NB4 (cell line): ENCODE data around the gene TUBB4B.

ENCODE experiments used
- DNase-seq: peaks from one replicate; pipeline ENCODE4 v3.0.0; 2010; ENCODE audit warnings: low read depth
- H3K4me3 ChIP-seq: one replicate; pipeline ENCODE4 v1.5.1; 2011; ENCODE audit warnings: mild to moderate bottlenecking, low read depth, low read length, moderate library complexity
- MYC ChIP-seq: IDR thresholded peaks from 2 replicates; pipeline ENCODE4 v1.6.1; 2011; ENCODE audit warnings: low read depth, low read length
- POLR2A ChIP-seq: IDR thresholded peaks from 2 replicates; pipeline ENCODE4 v1.6.1; 2011; ENCODE audit warnings: mild to moderate bottlenecking; ENCODE audit not compliant: insufficient read length; ENCODE audit errors: extremely low read depth
- TF ChIP-seq, protein P1 (sequence below): IDR thresholded peaks from 2 replicates; pipeline ENCODE4 v1.6.1; 2011; ENCODE audit warnings: low read depth, low read length
- TF ChIP-seq, protein P2 (sequence below): IDR thresholded peaks from one replicate; pipeline ENCODE4 v1.5.1; 2012; ENCODE audit warnings: low read depth, low read length

Gene TUBB4B

DNA sequence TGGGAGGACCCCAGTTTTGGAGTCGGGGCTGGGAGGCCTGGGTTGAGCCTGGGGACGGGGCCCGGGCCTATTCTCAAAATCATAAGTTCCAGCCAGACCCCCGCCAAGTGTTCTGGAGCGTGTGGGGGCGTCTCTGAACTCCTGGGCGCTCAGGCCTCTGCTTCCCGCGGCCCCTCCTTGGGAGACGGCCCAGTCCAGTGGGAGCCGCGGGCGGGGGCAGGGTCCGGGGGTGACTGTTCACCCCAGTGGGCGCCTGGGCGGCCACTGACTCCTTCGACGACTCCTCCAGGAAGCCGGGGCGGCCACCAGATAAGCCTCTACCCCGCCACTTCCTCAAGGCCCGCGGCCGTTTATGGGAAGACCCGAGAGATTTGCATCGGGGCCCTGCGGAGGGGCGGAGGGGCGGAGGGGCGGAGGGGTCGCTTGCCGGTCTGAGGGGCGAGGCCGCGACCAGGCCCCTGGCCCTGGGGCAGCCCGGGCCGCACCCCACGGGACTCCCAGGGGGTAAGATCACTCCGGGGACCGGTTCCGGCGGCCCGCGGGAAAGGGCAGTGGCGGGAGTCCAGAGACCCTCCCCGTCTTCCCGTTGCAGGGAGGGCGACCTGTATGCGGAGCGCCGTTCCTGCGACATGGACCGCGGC lies 37.1 kb downstream of the TUBB4B start:
- peak overlapping the region; percentile 63 for H3K4me3 ChIP-seq
- TF ChIP-seq POLR2A: no peak
- TF ChIP-seq MYC: no peak
- TF ChIP-seq, protein P1, sequence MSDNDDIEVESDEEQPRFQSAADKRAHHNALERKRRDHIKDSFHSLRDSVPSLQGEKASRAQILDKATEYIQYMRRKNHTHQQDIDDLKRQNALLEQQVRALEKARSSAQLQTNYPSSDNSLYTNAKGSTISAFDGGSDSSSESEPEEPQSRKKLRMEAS: no peak
- TF ChIP-seq, protein P2, sequence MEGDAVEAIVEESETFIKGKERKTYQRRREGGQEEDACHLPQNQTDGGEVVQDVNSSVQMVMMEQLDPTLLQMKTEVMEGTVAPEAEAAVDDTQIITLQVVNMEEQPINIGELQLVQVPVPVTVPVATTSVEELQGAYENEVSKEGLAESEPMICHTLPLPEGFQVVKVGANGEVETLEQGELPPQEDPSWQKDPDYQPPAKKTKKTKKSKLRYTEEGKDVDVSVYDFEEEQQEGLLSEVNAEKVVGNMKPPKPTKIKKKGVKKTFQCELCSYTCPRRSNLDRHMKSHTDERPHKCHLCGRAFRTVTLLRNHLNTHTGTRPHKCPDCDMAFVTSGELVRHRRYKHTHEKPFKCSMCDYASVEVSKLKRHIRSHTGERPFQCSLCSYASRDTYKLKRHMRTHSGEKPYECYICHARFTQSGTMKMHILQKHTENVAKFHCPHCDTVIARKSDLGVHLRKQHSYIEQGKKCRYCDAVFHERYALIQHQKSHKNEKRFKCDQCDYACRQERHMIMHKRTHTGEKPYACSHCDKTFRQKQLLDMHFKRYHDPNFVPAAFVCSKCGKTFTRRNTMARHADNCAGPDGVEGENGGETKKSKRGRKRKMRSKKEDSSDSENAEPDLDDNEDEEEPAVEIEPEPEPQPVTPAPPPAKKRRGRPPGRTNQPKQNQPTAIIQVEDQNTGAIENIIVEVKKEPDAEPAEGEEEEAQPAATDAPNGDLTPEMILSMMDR: no peak
- DNase-seq: peak; percentile 77

DNA sequence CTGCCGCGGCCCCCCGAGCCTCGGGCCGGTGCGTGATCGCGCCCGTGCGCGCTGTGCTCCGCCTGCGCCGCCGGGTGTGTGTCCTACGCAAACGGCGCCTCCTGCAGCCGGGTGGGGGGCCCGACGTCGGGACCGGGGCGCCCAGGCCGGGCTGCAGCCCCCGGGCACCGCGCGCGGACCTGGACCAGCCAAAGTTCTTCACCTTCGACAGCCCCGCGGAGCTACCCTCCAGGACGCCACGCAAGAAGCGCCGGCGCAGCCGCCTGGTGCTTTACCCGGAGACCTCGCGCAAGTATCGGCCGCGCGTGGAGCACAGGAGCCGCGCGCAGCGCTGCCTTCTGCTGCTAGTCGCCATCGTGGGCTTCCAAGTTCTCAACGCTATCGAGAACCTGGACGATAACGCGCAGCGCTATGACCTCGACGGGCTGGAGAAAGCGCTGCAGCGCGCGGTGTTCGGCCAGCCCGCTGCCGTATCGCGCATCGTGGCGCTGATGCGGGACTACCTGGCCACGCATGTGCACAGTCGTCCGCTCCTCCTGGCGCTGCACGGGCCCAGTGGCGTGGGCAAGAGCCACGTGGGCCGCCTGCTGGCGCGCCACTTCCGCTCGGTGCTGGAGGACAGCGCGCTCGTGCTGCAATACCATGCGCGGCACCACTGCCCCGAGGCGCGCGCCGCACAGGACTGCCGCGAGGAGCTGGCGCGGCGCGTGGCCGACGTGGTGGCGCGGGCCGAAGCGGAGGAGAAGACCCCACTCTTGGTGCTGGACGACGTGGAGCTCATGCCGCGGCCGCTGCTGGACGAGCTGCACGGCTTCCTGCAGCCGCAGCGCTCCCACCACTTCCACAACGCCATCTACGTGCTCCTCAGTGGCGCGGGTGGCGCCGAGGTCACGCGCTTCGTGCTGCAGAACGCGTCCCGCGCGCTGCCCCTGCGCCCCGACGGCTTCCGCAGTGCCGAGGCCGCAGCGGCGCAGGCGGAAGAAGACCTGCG lies 37.9 kb downstream of the TUBB4B start:
- no peak overlapping the region for H3K4me3 ChIP-seq
- no peak for DNase-seq
- no peak for TF ChIP-seq MYC
- TF ChIP-seq, protein P2: no peak
- no peak for TF ChIP-seq POLR2A
- TF ChIP-seq, protein P1: no peak

DNA sequence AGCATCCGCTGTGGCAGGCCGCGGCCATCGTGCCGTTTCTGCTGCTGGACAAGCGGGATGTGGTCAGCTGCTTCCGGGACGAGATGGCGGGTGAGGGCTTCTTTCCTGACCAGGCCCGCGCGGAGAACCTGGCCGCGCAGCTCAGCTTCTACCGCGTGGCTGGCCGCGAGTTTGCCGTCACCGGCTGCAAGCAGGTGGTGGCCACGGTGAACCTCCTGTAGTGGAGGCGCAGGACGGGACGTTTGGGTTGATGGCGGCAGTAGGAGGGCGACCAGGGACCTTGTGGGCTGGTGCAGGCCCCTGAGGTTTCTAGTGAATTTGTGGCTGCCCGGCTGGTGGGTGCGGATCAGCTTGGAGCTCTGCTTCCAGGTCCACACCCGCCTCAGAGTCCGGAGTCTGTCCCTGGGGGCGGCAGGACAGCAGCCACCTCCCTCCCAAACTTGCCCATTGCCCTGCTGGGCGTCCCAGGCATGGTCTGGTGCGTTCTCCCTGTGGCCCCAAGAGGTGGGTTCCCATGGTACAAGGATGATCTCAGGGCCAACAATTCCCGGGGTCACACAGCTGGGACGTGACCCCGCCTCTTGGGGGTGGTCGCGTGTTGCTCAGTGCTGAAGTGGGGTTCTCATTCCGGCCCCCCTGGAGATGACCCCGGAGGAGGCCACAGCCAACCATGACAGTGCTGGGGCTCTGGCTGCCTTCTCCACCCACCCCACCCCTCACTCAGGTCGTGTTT lies 38.8 kb downstream of the TUBB4B start:
- no peak overlapping the region for H3K4me3 ChIP-seq
- DNase-seq: no peak
- TF ChIP-seq, protein P2: no peak
- TF ChIP-seq, protein P1: no peak
- no peak for TF ChIP-seq POLR2A
- TF ChIP-seq MYC: no peak

DNA sequence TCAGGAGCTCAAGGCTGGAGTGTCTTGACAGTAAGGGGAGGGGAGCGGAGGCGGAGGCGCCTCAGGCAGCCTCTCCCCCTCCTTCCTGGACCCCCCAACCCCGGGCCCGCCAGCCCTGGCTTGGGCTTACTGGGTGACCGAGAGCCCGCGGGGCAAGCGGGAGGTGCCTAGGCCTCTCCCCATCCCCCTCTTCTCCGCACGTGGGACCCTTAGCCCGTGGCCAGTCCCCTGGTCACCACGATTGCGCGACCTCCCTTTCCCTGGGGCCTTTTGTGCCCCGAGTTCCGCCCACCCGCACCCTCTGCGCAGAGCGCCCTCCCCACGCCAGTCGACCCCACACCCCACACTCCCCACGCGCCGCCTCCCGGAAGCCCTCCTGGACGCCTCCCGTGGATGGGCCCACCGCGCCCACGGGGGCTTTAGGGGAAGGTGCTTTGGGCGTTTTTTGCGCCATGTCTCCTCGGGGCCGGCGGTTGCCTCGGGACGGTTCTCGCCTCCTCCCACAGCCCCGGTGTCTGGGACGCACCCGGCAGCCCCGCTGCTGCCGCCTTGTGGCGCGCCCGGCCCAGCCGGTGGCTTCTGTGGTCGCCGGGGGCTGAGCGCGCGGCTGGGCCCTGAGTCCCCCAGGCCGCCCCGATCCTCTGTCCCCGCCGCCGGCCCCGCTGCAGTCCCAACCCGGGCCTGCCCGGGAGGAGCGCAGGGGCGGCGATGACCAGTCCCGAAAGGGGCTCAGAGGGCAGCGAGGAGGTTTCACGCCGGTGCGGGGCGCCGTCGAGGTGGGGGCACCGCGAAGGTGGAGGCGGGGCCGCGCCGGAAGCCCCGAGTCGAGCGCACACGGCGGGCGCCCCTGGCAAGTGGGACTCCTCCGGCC lies 39.6 kb downstream of the TUBB4B start:
- H3K4me3 ChIP-seq: no peak overlapping the region
- DNase-seq: peak; percentile 55
- TF ChIP-seq POLR2A (no peak), MYC (no peak)
- TF ChIP-seq, protein P1: no peak
- TF ChIP-seq, protein P2: no peak
